ENCODE measurements around the gene CRTAC1.

DNA sequence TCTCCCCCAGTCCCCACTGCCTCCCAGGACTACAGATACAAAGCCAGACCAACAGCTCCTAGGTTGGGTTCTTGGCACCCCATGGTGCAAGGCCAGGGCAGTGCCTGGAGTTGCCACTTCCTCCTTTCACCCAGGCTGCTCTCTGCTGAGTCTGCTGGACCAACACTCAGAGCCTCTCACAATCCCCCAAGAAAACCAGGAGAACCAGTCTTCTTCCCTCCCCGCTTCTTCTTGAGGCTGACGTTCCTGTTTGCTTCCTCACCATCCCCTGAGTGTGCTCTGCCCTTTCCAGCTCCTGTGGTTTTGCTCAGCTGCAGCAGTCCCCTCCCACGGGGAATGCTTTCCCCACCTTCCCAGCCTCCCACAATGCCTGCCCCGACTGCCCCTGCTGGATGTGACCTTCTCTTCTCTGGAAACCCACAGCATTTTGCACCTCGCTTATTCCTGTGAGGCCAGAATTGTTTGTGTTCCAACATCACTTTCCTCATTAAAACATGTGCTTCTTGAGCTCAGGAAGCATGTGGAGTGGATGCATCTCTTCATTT is 90.9 kb downstream of the CRTAC1 start:
- TF ChIP-seq, protein P1, sequence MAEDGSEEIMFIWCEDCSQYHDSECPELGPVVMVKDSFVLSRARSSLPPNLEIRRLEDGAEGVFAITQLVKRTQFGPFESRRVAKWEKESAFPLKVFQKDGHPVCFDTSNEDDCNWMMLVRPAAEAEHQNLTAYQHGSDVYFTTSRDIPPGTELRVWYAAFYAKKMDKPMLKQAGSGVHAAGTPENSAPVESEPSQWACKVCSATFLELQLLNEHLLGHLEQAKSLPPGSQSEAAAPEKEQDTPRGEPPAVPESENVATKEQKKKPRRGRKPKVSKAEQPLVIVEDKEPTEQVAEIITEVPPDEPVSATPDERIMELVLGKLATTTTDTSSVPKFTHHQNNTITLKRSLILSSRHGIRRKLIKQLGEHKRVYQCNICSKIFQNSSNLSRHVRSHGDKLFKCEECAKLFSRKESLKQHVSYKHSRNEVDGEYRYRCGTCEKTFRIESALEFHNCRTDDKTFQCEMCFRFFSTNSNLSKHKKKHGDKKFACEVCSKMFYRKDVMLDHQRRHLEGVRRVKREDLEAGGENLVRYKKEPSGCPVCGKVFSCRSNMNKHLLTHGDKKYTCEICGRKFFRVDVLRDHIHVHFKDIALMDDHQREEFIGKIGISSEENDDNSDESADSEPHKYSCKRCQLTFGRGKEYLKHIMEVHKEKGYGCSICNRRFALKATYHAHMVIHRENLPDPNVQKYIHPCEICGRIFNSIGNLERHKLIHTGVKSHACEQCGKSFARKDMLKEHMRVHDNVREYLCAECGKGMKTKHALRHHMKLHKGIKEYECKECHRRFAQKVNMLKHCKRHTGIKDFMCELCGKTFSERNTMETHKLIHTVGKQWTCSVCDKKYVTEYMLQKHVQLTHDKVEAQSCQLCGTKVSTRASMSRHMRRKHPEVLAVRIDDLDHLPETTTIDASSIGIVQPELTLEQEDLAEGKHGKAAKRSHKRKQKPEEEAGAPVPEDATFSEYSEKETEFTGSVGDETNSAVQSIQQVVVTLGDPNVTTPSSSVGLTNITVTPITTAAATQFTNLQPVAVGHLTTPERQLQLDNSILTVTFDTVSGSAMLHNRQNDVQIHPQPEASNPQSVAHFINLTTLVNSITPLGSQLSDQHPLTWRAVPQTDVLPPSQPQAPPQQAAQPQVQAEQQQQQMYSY (CRISPR knock-in tag; IDR thresholded peaks at IDR 0.05) = no peak
- TF ChIP-seq, protein P2, sequence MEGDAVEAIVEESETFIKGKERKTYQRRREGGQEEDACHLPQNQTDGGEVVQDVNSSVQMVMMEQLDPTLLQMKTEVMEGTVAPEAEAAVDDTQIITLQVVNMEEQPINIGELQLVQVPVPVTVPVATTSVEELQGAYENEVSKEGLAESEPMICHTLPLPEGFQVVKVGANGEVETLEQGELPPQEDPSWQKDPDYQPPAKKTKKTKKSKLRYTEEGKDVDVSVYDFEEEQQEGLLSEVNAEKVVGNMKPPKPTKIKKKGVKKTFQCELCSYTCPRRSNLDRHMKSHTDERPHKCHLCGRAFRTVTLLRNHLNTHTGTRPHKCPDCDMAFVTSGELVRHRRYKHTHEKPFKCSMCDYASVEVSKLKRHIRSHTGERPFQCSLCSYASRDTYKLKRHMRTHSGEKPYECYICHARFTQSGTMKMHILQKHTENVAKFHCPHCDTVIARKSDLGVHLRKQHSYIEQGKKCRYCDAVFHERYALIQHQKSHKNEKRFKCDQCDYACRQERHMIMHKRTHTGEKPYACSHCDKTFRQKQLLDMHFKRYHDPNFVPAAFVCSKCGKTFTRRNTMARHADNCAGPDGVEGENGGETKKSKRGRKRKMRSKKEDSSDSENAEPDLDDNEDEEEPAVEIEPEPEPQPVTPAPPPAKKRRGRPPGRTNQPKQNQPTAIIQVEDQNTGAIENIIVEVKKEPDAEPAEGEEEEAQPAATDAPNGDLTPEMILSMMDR (IDR thresholded peaks at IDR 0.05 in 2 of 3, conservative IDR thresholded peaks at IDR 0.05 in 1 of 3; ENCODE audit: control insufficient read depth in 2 of 3, extremely low read depth in 1 of 3, insufficient read depth in 1 of 3, low read depth in 3 of 3, low read length in 3 of 3) = no peak
- TF ChIP-seq POLR2AphosphoS2 (IDR thresholded peaks at IDR 0.05; ENCODE audit: low read depth, low read length) (no peak), DPF2 (IDR thresholded peaks at IDR 0.05) (no peak), ZNF274 (IDR thresholded peaks at IDR 0.05; ENCODE audit: insufficient read depth, insufficient read length) (no peak), POLR2A (IDR thresholded peaks at IDR 0.05; ENCODE audit: low read depth, low read length) (no peak), HDAC6 (IDR thresholded peaks at IDR 0.05; ENCODE audit: unreplicated experiment) (no peak)

All from GM12878 (cell line).